Measurements from ENCODE around the gene PDE4B. TPM values are rescaled to one million over a fixed set of nuclear protein-coding genes. Genes with fewer than 3 reads are reported as not detected.
"Not testable (repeated sequence)": the region's sequence is repeated elsewhere in the genome, so short reads cannot be mapped to it uniquely, and the experiment has no call there.

PDE4B gene
- polyA plus RNA-seq, 1 experiment = 20.6 TPM

DNA sequence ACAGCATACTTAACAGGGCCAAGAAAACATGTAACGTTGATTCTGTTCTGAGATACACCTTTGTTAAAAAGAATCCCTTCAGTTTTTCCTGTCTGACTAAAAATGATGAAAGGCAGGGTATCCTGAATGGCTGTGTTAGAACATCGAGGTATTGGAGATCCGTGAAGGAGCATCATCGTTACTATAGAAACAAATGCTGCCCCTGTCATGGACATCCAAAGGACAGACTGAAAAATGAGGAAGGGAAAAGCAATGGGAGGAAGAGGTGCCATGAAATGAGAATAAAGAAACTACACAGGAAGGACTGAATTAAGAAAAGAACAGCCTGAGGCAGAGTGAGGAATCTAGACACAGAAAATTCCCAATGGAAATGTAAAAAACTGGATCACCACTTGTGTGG, 257.9 kb downstream of the PDE4B start:
- no peak for DNase-seq (ENCODE audit: low read depth)
- CTCF ChIA-PET = no interaction called here
- POLR2A ChIA-PET = no interaction called here
- H3K36me3 ChIP-seq (ENCODE audit: control insufficient read depth, insufficient read depth, low read length) = no peaks in the 10 kb centered on the region
- H3K27me3 ChIP-seq (ENCODE audit: control insufficient read depth, insufficient read depth, low read length) = no peaks in the 10 kb centered on the region
- TF ChIP-seq, protein P1, sequence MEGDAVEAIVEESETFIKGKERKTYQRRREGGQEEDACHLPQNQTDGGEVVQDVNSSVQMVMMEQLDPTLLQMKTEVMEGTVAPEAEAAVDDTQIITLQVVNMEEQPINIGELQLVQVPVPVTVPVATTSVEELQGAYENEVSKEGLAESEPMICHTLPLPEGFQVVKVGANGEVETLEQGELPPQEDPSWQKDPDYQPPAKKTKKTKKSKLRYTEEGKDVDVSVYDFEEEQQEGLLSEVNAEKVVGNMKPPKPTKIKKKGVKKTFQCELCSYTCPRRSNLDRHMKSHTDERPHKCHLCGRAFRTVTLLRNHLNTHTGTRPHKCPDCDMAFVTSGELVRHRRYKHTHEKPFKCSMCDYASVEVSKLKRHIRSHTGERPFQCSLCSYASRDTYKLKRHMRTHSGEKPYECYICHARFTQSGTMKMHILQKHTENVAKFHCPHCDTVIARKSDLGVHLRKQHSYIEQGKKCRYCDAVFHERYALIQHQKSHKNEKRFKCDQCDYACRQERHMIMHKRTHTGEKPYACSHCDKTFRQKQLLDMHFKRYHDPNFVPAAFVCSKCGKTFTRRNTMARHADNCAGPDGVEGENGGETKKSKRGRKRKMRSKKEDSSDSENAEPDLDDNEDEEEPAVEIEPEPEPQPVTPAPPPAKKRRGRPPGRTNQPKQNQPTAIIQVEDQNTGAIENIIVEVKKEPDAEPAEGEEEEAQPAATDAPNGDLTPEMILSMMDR (IDR thresholded peaks at IDR 0.05; ENCODE audit: insufficient read depth, low read depth, low read length) = no peak
- no peak overlapping the region for H3K4me3 ChIP-seq (ENCODE audit: low read depth, low read length)

DNA sequence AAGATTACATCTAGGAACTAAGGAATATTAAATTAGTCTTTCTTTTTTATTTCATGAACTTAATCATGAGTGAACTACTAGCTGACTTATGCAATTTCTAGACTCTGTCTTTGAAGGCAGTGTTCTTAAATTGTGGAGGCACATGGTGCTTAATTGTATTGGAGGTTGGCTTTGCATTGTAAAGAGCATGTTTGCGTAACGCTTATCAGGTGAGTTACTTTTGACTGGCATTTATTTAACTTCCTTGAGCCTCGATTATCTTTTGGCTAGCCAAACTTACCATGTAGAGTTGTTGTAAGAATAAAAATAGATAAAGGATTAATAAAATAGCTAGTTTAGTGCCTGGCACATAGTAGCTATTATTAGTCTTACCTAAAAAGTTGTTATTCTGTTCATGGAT, 262.4 kb downstream of the PDE4B start:
- POLR2A ChIA-PET = no interaction called here
- no peak overlapping the region for H3K4me3 ChIP-seq (ENCODE audit: low read depth, low read length)
- TF ChIP-seq, protein P1 (IDR thresholded peaks at IDR 0.05; ENCODE audit: insufficient read depth, low read depth, low read length) = no peak
- H3K36me3 ChIP-seq (ENCODE audit: control insufficient read depth, insufficient read depth, low read length) = no peaks in the 10 kb centered on the region
- no peak for DNase-seq (ENCODE audit: low read depth)
- H3K27me3 ChIP-seq (ENCODE audit: control insufficient read depth, insufficient read depth, low read length) = no peaks in the 10 kb centered on the region
- CTCF ChIA-PET = no interaction called here

DNA sequence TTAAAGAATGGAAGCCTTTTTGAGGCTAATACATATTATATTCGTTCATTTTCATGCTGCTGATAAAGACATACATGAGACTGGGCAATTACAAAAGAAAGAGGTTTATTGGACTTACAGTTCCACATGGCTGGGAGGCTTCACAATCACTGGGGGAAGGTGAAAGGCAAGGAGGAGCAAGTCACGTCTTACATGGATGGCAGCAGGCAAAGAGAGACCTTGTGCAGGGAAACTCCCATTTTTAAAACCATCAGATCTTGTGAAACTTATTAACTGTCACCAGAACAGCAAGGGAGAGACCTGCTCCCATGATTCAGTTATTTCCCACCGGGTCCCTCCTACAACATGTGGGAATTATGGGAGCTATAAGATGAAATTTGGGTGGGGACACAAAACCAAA, 264.8 kb downstream of the PDE4B start:
- H3K4me3 ChIP-seq (ENCODE audit: low read depth, low read length); DNase-seq (ENCODE audit: low read depth); H3K36me3 ChIP-seq (ENCODE audit: control insufficient read depth, insufficient read depth, low read length); H3K27me3 ChIP-seq (ENCODE audit: control insufficient read depth, insufficient read depth, low read length); POLR2A ChIA-PET; CTCF ChIA-PET: not testable (repeated sequence)

DNA sequence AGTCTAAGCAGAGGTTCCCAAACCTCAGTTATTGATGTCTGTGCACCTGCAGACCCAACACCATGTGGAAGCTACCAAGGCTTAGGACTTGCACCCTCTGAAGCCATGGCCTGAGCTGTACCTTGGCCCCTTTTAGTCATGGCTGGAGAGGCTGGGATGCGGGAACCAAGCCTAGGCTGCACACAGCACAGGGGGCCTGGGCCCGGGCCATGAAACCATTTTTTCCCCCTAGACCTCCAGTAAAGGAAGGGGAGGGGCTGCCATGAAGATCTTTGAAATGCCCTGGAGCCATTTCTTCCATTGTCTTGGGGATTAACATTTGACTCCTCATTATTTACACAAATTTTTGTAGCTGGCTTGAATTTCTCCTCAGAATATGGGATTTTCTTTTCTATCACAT, 265.9 kb downstream of the PDE4B start:
- H3K4me3 ChIP-seq (ENCODE audit: low read depth, low read length) = no peak overlapping the region
- no peak for DNase-seq (ENCODE audit: low read depth)
- TF ChIP-seq, protein P1 (IDR thresholded peaks at IDR 0.05; ENCODE audit: insufficient read depth, low read depth, low read length) = no peak
- H3K27me3 ChIP-seq (ENCODE audit: control insufficient read depth, insufficient read depth, low read length) = no peaks in the 10 kb centered on the region
- CTCF ChIA-PET = no interaction called here
- no peaks in the 10 kb centered on the region for H3K36me3 ChIP-seq (ENCODE audit: control insufficient read depth, insufficient read depth, low read length)
- POLR2A ChIA-PET = no interaction called here

DNA sequence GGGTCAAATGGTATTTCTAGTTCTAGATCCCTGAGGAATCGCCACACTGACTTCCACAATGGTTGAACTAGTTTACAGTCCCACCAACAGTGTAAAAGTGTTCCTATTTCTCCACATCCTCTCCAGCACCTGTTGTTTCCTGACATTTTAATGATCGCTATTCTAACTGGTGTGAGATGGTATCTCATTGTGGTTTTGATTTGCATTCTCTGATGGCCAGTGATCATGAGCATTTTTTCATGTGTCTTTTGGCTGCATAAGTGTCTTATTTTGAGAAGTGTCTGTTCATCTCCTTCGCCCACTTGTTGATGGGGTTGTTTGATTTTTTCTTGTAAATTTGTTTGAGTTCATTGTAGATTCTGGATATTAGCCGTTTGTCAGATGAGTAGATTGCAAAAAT, 274.5 kb downstream of the PDE4B start:
- CTCF ChIA-PET, POLR2A ChIA-PET: not testable (repeated sequence)

DNA sequence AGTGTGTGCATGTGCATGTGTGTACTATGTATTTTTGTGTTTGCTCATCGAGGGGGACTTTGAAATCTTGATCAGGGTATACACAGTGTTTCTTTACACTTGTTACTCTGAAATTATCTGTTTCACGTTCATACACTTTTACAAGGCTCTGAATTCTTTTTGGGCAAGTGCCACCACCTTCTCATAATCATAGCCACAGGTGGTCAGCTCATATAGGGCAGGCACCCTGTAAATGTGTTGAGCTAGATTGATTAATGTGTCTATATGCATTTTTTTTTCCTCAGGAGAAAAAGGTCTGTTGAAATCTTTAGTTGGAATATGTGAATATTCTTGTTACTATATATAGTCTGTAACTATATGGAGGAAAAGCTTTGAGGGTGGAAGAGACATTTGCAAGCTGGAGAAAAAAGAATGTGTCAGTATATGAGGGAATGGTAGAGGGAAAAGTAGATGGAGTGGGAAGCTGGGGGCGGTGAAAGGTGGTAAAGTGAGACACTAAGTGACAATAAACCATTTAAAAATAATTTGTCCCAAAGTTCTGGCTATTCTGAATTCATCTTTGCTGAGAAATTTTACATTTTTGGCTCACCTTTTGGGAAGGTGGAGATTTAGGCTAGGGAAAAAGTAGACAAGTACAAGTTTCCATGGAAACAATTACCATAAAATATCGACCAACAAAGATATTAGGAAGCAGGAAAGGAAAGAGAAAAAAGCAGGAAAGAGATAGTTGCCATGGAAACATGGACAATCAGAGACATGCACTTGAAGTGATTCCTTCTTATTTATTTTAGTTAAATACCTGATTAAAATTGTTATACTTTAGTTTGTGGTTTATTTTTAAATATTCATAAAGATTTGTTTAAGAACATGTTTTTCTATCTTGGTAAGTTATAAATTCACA, 277.5 kb downstream of the PDE4B start:
- Histone ChIP-seq H3K36me3 (ENCODE audit: control insufficient read depth, insufficient read depth, low read length) (no peaks in the 10 kb centered on the region), H3K27me3 (ENCODE audit: control insufficient read depth, insufficient read depth, low read length) (no peaks in the 10 kb centered on the region), H3K4me3 (ENCODE audit: low read depth, low read length) (no peak overlapping the region)
- ChIA-PET POLR2A (no interaction called here), CTCF (interaction anchor here (1.2 kb wide), 1 partner anchor 16 kb away, joined by 3 read pairs; no protein-coding TSS in a partner anchor)
- TF ChIP-seq, protein P1 (IDR thresholded peaks at IDR 0.05; ENCODE audit: insufficient read depth, low read depth, low read length) = no peak
- no peak for DNase-seq (ENCODE audit: low read depth)

More for the DNA sequence above, 274.5 kb downstream of the PDE4B start:
- DNase-seq (ENCODE audit: low read depth); H3K4me3 ChIP-seq (ENCODE audit: low read depth, low read length); H3K36me3 ChIP-seq (ENCODE audit: control insufficient read depth, insufficient read depth, low read length); H3K27me3 ChIP-seq (ENCODE audit: control insufficient read depth, insufficient read depth, low read length): not testable (repeated sequence)
